PC-3 (cell line): ENCODE results near the gene GTF2H3. TPM values are rescaled to one million over a fixed set of nuclear protein-coding genes. Genes with fewer than 3 reads are reported as not detected.
A peak's percentile ranks its signal among the peaks of the same experiment; 100 is the strongest.

Experiments used
- ATAC-seq: fragments of 200-7000 bp; cut with Tn5 transposase; 2 replicates; pipeline ENCODE4 v1.9.1; 2020; ENCODE audit warnings: mild to moderate bottlenecking, moderate library complexity
- BruUV-seq: library from RNA; stranded (reverse); fragments of 400-500 nt; replicated peaks from 2 replicates; lab custom pipeline; 2021; lab: Mats Ljungman, UMichigan
- CTCF ChIA-PET: fragments of 300-600 bp; sonication (Branson Sonifier 250); formaldehyde crosslinking; loops from one replicate; lab custom pipeline; 2022; ENCODE audit warnings: antibody characterized with exemption; lab: Charles Lee
- POLR2A ChIA-PET: fragments of 300-600 bp; sonication (Branson Sonifier 250); formaldehyde crosslinking; loops from one replicate; lab custom pipeline; 2022; ENCODE audit warnings: antibody characterized with exemption; ENCODE audit not compliant: unreplicated experiment; lab: Charles Lee
- DNase-seq: peaks from one replicate; pipeline ENCODE4 v3.0.0-alpha.2; 2015
- H2AFZ ChIP-seq: fragments of 300-600 bp; sonication (generic); 2 replicates; pipeline ENCODE4 v1.6.0; 2016; ENCODE audit warnings: antibody characterized with exemption, low read length
- H3F3A ChIP-seq: fragments of 300-600 bp; sonication (generic); one replicate; pipeline ENCODE4 v1.6.0; 2017; ENCODE audit warnings: antibody characterized with exemption, low read length, control low read depth, mild to moderate bottlenecking; ENCODE audit not compliant: unreplicated experiment
- H3K27ac ChIP-seq: fragments of 300-600 bp; sonication (generic); 2 replicates; pipeline ENCODE4 v1.5.1; 2016; ENCODE audit warnings: mild to moderate bottlenecking, low read length
- H3K27me3 ChIP-seq: fragments of 300-600 bp; sonication (generic); 2 replicates; pipeline ENCODE4 v1.6.1; 2016; ENCODE audit warnings: low read length, mixed read lengths
- H3K36me3 ChIP-seq: fragments of 300-600 bp; sonication (generic); 2 replicates; pipeline ENCODE4 v1.6.1; 2016; ENCODE audit warnings: low read depth, mixed run types, low read length, mixed read lengths
- H3K4me1 ChIP-seq: fragments of 300-600 bp; sonication (generic); 2 replicates; pipeline ENCODE4 v1.5.1; 2016; ENCODE audit warnings: low read length; ENCODE audit not compliant: insufficient read depth
- H3K4me2 ChIP-seq: fragments of 300-600 bp; sonication (generic); 2 replicates; pipeline ENCODE4 v1.6.0; 2016; ENCODE audit warnings: low read length
- H3K4me3 ChIP-seq: fragments of 300-600 bp; sonication (generic); 2 replicates; pipeline ENCODE4 v1.5.1; 2016; ENCODE audit warnings: mild to moderate bottlenecking, low read length, mixed read lengths
- H3K79me2 ChIP-seq: fragments of 300-600 bp; sonication (generic); 2 replicates; pipeline ENCODE4 v1.6.1; 2017; ENCODE audit warnings: low read length, mixed read lengths
- H3K9ac ChIP-seq: fragments of 300-600 bp; sonication (generic); 2 replicates; pipeline ENCODE4 v1.6.0; 2016; ENCODE audit warnings: mild to moderate bottlenecking, low read length
- H3K9me2 ChIP-seq: fragments of 300-600 bp; sonication (generic); replicated peaks from 2 replicates; pipeline ENCODE4 v1.6.1; 2016; ENCODE audit warnings: mixed run types, low read length, mixed read lengths
- H3K9me3 ChIP-seq: fragments of 300-600 bp; sonication (generic); 2 replicates; pipeline ENCODE4 v1.6.1; 2016; ENCODE audit warnings: low read length, mixed read lengths
- H4K20me1 ChIP-seq: fragments of 300-600 bp; sonication (generic); 2 replicates; pipeline ENCODE4 v1.6.1; 2016; ENCODE audit warnings: low read length, mixed read lengths
- CTCF ChIP-seq: fragments of 300-600 bp; sonication (generic); conservative IDR thresholded peaks from 2 replicates; pipeline ENCODE4 v1.5.1; 2017; ENCODE audit warnings: antibody characterized with exemption, low read depth, mild to moderate bottlenecking, low read length
- EZH2 ChIP-seq: fragments of 300-600 bp; sonication (generic); IDR thresholded peaks from one replicate; pipeline ENCODE4 v1.6.1; 2017; ENCODE audit warnings: antibody characterized with exemption, mild to moderate bottlenecking, low read length; ENCODE audit not compliant: unreplicated experiment
- EZH2phosphoT487 ChIP-seq: fragments of 300-600 bp; sonication (generic); IDR thresholded peaks from 2 replicates; pipeline ENCODE4 v1.6.1; 2018; ENCODE audit warnings: mild to moderate bottlenecking, antibody characterized with exemption, low read length, borderline replicate concordance
- intact Hi-C: fragments of 100-400 bp; cut with micrococcal nuclease; formaldehyde crosslinking; loops from 2 replicates; pipeline ENCODE4 v1.9.0; 2023
- total RNA-seq: library from RNA; depleted of rRNA; stranded (reverse); fragments of >200 nt; gene quantifications from 2 replicates; pipeline ENCODE4 v1.2.3, GENCODE V29; 2014

Gene GTF2H3
- total RNA-seq, 1 experiment from 2014 or later = 24.2 TPM

GRCh38 chr12:123595729-123596128, 37.9 kb upstream of the GTF2H3 start:
- Histone ChIP-seq H3K27ac (no peak overlapping the region), H3K79me2 (peaks cover 44% of the 10 kb centered on the region), H3K27me3 (no peaks in the 10 kb centered on the region), H4K20me1 (no peaks in the 10 kb centered on the region), H2AFZ (no peak overlapping the region), H3K9me2 (no peaks in the 10 kb centered on the region), H3K36me3 (peaks cover 40% of the 10 kb centered on the region), H3K9ac (no peak overlapping the region), H3K4me3 (no peak overlapping the region), H3K4me2 (no peak overlapping the region), H3K9me3 (no peaks in the 10 kb centered on the region), H3K4me1 (peaks cover under 1% of the 10 kb centered on the region; the same call in 1 of the 2 replicates), H3F3A (no peaks in the 10 kb centered on the region)
- intact Hi-C loops = no loop called here
- DNase-seq (peak; percentile 44), ATAC-seq (peak; percentile 77)
- no TSS peak for BruUV-seq
- TF ChIP-seq EZH2phosphoT487 (no peak), EZH2 (no peak), CTCF (no peak)
- ChIA-PET POLR2A (interaction anchor here (0.5 to 0.7 kb wide), 2 partner anchors 116 to 358 kb away, joined by 3 to 4 read pairs; partner anchors contain the start of gene ATP6V0A2), CTCF (no interaction called here)

GRCh38 chr12:123597100-123597499, 36.5 kb upstream of the GTF2H3 start:
- ChIA-PET CTCF (no interaction called here), POLR2A (no interaction called here)
- H3K9me2 ChIP-seq = no peaks in the 10 kb centered on the region
- H3F3A ChIP-seq = no peaks in the 10 kb centered on the region
- peaks cover 4% of the 10 kb centered on the region; the same call in 1 of the 2 replicates for H3K4me1 ChIP-seq
- H3K4me2 ChIP-seq = no peak overlapping the region
- peaks cover 34% of the 10 kb centered on the region for H3K36me3 ChIP-seq
- H3K4me3 ChIP-seq = no peak overlapping the region
- DNase-seq (no peak), ATAC-seq (no peak)
- BruUV-seq = TSS peak; percentile 47
- intact Hi-C loops = no loop called here
- no peaks in the 10 kb centered on the region for H4K20me1 ChIP-seq
- no peak overlapping the region for H3K9ac ChIP-seq
- H3K79me2 ChIP-seq = peaks cover 40% of the 10 kb centered on the region
- no peaks in the 10 kb centered on the region for H3K9me3 ChIP-seq
- H2AFZ ChIP-seq = no peak overlapping the region
- TF ChIP-seq EZH2 (no peak), EZH2phosphoT487 (no peak), CTCF (no peak)
- H3K27ac ChIP-seq = no peak overlapping the region
- H3K27me3 ChIP-seq = no peaks in the 10 kb centered on the region

GRCh38 chr12:123598522-123598921, 35.1 kb upstream of the GTF2H3 start:
- Histone ChIP-seq H3K9me3 (no peaks in the 10 kb centered on the region), H3K79me2 (peaks cover 42% of the 10 kb centered on the region), H3K4me2 (no peak overlapping the region), H3F3A (no peaks in the 10 kb centered on the region), H3K4me3 (no peak overlapping the region), H3K27me3 (no peaks in the 10 kb centered on the region), H3K36me3 (peaks cover 34% of the 10 kb centered on the region), H3K4me1 (peaks cover 6% of the 10 kb centered on the region; the same call in 1 of the 2 replicates), H4K20me1 (0 out of 2 replicates have a peak, but pooled peaks cover 4% of the 10 kb centered on the region), H3K27ac (no peak overlapping the region), H3K9me2 (no peaks in the 10 kb centered on the region), H2AFZ (no peak overlapping the region), H3K9ac (no peak overlapping the region)
- intact Hi-C loops = no loop called here
- no TSS peak for BruUV-seq
- no peak for DNase-seq
- TF ChIP-seq CTCF (no peak), EZH2 (no peak), EZH2phosphoT487 (no peak)
- no peak for ATAC-seq
- POLR2A ChIA-PET = no interaction called here
- CTCF ChIA-PET = no interaction called here
